ENCODE measurements around the gene RALBP1. TPM values are rescaled to one million over a fixed set of nuclear protein-coding genes. Genes with fewer than 3 reads are reported as not detected.
"Not testable (repeated sequence)": the region's sequence is repeated elsewhere in the genome, so short reads cannot be mapped to it uniquely, and the experiment has no call there.

RALBP1 gene
- total RNA-seq = 10 to 100 TPM; 41.2 to 42.1 TPM
- long read RNA-seq, partial matches to known transcripts = 12 of 14 reads
- long read RNA-seq, other reads (novel, unspliced or antisense) = 1 of 14 reads

GRCh38 chr18:9474983-9475642 lies at the start of gene RALBP1:
Gene RALBP1 (plus strand): TSS chr18:9475513. CDS start chr18:9513046, 37,533 bp downstream.
- ATAC-seq = peak; percentile 97 to 99
- DNase-seq = peak; percentile 100
- intact Hi-C loops (cut with DNase I) = loop anchor here in 1 of 2 donors (5.0 kb wide), 1 partner anchor 37 kb away; no protein-coding TSS in a partner anchor

GRCh38 chr18:9426753-9427152 lies 48.6 kb upstream of the RALBP1 start:
- intact Hi-C loops (cut with DNase I) = no loop called here
- ATAC-seq (no peak), DNase-seq (no peak)

- intact Hi-C loops (cut with DNase I) = no loop called here
- no peak for ATAC-seq
- DNase-seq = no peak
Observed at GRCh38 chr18:9428301-9428706, 47.0 kb upstream of the RALBP1 start.

- DNase-seq (no peak), ATAC-seq (peak in 1 of 2 donors; percentile 15)
- intact Hi-C loops (cut with DNase I) = no loop called here
Observed at GRCh38 chr18:9428862-9429661, 46.3 kb upstream of the RALBP1 start.

GRCh38 chr18:9429662-9429993 lies 45.7 kb upstream of the RALBP1 start:
- intact Hi-C loops (cut with DNase I) = no loop called here
- ATAC-seq (peak in 1 of 2 donors; percentile 31), DNase-seq (no peak)

GRCh38 chr18:9430315-9430714 lies 45.0 kb upstream of the RALBP1 start:
- ATAC-seq; intact Hi-C loops (cut with DNase I); DNase-seq: not testable (repeated sequence)

GRCh38 chr18:9431296-9431695 lies 44.0 kb upstream of the RALBP1 start:
- ATAC-seq = no peak
- intact Hi-C loops (cut with DNase I) = no loop called here
- no peak for DNase-seq

GRCh38 chr18:9433122-9433521 lies 42.2 kb upstream of the RALBP1 start:
- intact Hi-C loops (cut with DNase I); ATAC-seq; DNase-seq: not testable (repeated sequence)

- no peak for DNase-seq
- ATAC-seq = peak in 1 of 2 donors; percentile 50
- intact Hi-C loops (cut with DNase I) = no loop called here
Observed at GRCh38 chr18:9433671-9434121, 41.6 kb upstream of the RALBP1 start.

GRCh38 chr18:9434122-9434701 lies 41.1 kb upstream of the RALBP1 start:
- ATAC-seq (peak in 1 of 2 donors; percentile 32), DNase-seq (no peak)
- intact Hi-C loops (cut with DNase I) = no loop called here

GRCh38 chr18:9435041-9435440 lies 40.3 kb upstream of the RALBP1 start:
- no peak for DNase-seq
- no peak for ATAC-seq
- intact Hi-C loops (cut with DNase I) = no loop called here

- ATAC-seq (no peak), DNase-seq (no peak)
- intact Hi-C loops (cut with DNase I) = no loop called here
Observed at GRCh38 chr18:9436206-9436929, 38.9 kb upstream of the RALBP1 start.

GRCh38 chr18:9437021-9437437 lies 38.3 kb upstream of the RALBP1 start:
- ATAC-seq (peak in 1 of 2 donors; percentile 31), DNase-seq (no peak)
- intact Hi-C loops (cut with DNase I) = no loop called here

- DNase-seq (no peak), ATAC-seq (no peak)
- intact Hi-C loops (cut with DNase I) = no loop called here
Observed at GRCh38 chr18:9437672-9438071, 37.6 kb upstream of the RALBP1 start.

- ATAC-seq = no peak
- intact Hi-C loops (cut with DNase I) = no loop called here
- no peak for DNase-seq
Observed at GRCh38 chr18:9441061-9441460, 34.3 kb upstream of the RALBP1 start.

- ATAC-seq = no peak
- DNase-seq = no peak
- intact Hi-C loops (cut with DNase I) = no loop called here
Observed at GRCh38 chr18:9444549-9444948, 30.8 kb upstream of the RALBP1 start.

- intact Hi-C loops (cut with DNase I) = no loop called here
- ATAC-seq (no peak), DNase-seq (no peak)
Observed at GRCh38 chr18:9446839-9447238, 28.5 kb upstream of the RALBP1 start.

- intact Hi-C loops (cut with DNase I) = no loop called here
- ATAC-seq = no peak
- DNase-seq = no peak
Observed at GRCh38 chr18:9447334-9447733, 28.0 kb upstream of the RALBP1 start.
